NCI-H446 treated with DMSO at 0.1 percent for 48 hours (cell line): ENCODE results near the gene TKFC.
"Not testable (repeated sequence)": the region's sequence is repeated elsewhere in the genome, so short reads cannot be mapped to it uniquely, and the experiment has no call there.

ENCODE experiments used
- DNase-seq: peaks from one replicate; lab custom pipeline; 2025; lab: John Stamatoyannopoulos, UW

Gene TKFC

GRCh38 chr11:61369372-61370348, 36.6 kb downstream of the TKFC start:
- no peak for DNase-seq

GRCh38 chr11:61370349-61371005, 37.4 kb downstream of the TKFC start:
- DNase-seq: no peak

- no peak for DNase-seq
These were observed 39.8 kb downstream of the TKFC start for GRCh38 chr11:61372659-61373420.

DNA sequence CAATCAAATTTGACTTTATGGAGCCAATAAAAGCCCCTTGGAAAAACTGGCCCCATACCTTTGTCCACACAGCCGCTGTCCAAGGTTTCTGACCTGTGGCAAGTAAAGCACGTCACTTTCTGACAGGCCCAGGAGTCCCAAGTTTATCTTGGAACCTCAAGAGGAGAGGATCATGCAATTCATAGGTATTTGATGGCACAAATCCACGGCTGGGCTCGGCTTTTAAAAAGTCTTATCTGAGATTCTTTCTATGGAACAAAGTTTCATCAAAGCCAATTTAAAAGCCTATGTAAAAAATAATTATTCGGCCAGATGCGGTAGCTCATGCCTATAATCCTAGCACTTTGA, 42.7 kb downstream of the TKFC start:
- DNase-seq: no peak

DNA sequence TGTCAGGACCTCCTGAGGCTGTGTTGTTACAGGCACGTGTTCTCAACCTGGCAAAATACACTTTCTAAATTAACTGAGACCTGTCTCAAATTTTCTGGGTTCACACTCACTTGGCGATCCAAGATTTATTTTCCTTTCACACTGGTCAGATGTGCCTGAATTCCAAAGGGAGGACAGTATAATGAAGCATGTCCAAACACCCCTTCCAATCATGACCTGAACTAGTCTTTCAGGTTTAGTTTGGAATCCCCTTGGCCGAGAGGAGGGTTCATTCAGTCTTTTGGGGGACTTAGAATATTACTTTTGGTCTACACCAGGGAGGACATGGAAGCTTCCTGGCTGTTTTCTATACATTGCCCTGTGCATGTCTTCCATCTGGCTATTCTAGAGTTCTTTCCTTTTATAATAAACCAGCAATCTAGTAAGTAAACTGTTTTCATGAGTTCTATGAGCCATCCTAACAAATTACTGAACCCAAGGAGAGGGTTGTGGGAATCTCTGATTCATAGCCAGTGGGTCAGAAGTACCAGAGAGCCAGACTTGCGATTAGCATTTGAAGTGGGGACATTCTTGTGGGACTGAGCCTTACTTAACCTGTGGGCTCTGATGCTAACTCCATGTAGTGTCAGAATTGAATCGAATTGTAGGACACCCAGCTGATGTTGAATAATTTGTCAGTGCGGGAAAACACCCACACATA, 44.6 kb downstream of the TKFC start:
- DNase-seq: no peak

- no peak for DNase-seq
These were observed 45.8 kb downstream of the TKFC start for GRCh38 chr11:61378713-61379313.

DNA sequence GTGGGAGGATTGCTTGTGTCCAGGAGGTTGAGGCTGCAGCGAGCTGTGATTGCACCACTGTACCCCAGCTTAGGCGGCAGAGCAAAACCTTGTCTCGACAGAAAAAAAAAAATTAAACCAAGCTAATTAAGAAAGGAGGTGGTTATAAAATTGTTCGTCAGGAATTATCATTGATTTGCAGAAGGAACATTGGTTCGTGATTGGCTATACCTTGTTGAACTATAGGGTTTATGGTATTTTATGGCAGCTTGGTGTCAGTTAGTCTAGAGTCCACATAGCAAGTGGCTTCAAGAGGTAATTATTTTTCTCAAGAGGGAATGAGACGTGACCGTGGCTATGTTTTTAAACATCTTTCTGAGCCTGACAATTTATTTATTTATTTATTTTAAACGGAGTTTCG, 47.9 kb downstream of the TKFC start:
- DNase-seq: no peak

DNA sequence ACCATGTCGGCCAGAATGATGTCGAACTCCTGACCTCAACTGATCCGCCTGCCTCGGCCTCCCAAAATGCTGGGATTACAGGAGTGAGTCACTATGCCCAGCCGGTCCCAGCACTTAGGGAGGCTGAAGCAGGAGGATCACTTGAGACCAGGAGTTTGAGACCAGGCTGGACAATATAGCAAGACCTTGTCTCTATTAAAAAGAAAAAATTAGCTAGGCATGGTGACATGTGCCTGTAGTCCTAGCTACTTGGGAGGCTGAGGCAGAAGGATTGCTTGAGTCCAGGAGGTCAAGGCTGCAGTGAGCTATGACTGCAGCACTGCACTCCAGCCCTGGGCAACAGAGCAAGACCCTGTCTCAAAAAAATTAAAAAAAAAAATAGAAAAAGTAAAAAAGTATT, 50.8 kb downstream of the TKFC start:
- DNase-seq: not testable (repeated sequence)

- DNase-seq: no peak
These were observed 51.5 kb downstream of the TKFC start for GRCh38 chr11:61384271-61385242.

GRCh38 chr11:61390161-61390560, 57.1 kb downstream of the TKFC start:
- no peak for DNase-seq

GRCh38 chr11:61392981-61393595, 60.1 kb downstream of the TKFC start:
- DNase-seq: no peak
